K562 (cell line): ENCODE data around the gene DNAJC25. TPM values are rescaled to one million over a fixed set of nuclear protein-coding genes. Genes with fewer than 3 reads are reported as not detected.
A peak's percentile ranks its signal among the peaks of the same experiment; 100 is the strongest.

Source experiments
- ETV5 ChIP-seq: sonication (generic); formaldehyde crosslinking; IDR thresholded peaks from 2 replicates; pipeline ENCODE4 v1.4.0; 2020; ENCODE audit warnings: low read depth, mild to moderate bottlenecking, missing genetic modification reagents
- HMG20A ChIP-seq: fragments of 450-650 bp; formaldehyde crosslinking; conservative IDR thresholded peaks from 2 replicates; pipeline ENCODE4 v1.4.0; 2020; ENCODE audit warnings: mild to moderate bottlenecking, mixed read lengths
- IRF2 ChIP-seq: sonication (generic); formaldehyde crosslinking; IDR thresholded peaks from 2 replicates; pipeline ENCODE4 v1.8.1; 2022; ENCODE audit warnings: mild to moderate bottlenecking, missing genetic modification reagents
- MAFG ChIP-seq: fragments of 450-650 bp; conservative IDR thresholded peaks from 2 replicates; pipeline ENCODE4 v1.6.1; 2016; ENCODE audit warnings: missing genetic modification characterization, missing compliant biosample characterization
- PTRF ChIP-seq: fragments of 450-650 bp; IDR thresholded peaks from 2 replicates; pipeline ENCODE4 v1.6.1; 2016; ENCODE audit warnings: mild to moderate bottlenecking, missing genetic modification characterization, missing compliant biosample characterization
- RAD21 ChIP-seq, 2 experiments: fragments of 250-450 bp in 1 of 2; fragments of 450-650 bp in 1 of 2; sonication (Bioruptor Pico) in 1 of 2; formaldehyde crosslinking in 1 of 2; IDR thresholded peaks in 1 of 2; conservative IDR thresholded peaks in 1 of 2; 2 replicates each; pipeline versions ENCODE4 v1.4.0 to v1.8.0; 2020 to 2022; ENCODE audit warnings: mild to moderate bottlenecking in 2 of 2, moderate library complexity in 1 of 2
- SMC3 ChIP-seq: conservative IDR thresholded peaks from 2 replicates; pipeline ENCODE4 v1.6.1; 2011; ENCODE audit warnings: low read depth, low read length, improper control_type of control experiment; ENCODE audit not compliant: insufficient read depth
- ZNF316 ChIP-seq: fragments of 450-650 bp; IDR thresholded peaks from 2 replicates; pipeline ENCODE4 v1.6.1; 2016
- ZNF57 ChIP-seq: fragments of 450-650 bp; formaldehyde crosslinking; IDR thresholded peaks from 2 replicates; pipeline ENCODE4 v1.4.0; 2020; ENCODE audit warnings: mild to moderate bottlenecking, moderate library complexity
- polyA plus RNA-seq, 8 experiments: library from polyadenylated mRNA; depleted of rRNA in 4 of 8; stranded (reverse) in 5 of 8; unstranded in 3 of 8; fragments of >200 nt; fragmentation: Nextera tagmentation in 2 of 8; fragmentation: Illumina TruSeq in 1 of 8; extraction: Ambion mirVana in 2 of 8; extraction: Trizol in 1 of 8; gene quantifications; 2 replicates each; pipeline versions ENCODE4 v1.2.1 to v1.2.3, GENCODE V29; 2011 to 2014; ENCODE audit warnings: inconsistent platforms in 1 of 8, missing spikeins in 1 of 8
- total RNA-seq, 7 experiments: library from RNA; depleted of rRNA in 6 of 7; stranded (reverse); fragments of >200 nt in 6 of 7; fragmentation: Illumina TruSeq in 2 of 7; extraction: Trizol in 2 of 7; gene quantifications; 2 replicates each; pipeline versions ENCODE4 v1.2.1 to v1.2.3, GENCODE V29; 2011 to 2021; ENCODE audit warnings: low replicate concordance in 1 of 7
- TF ChIP-seq, protein P1 (sequence below): fragments of 450-650 bp; formaldehyde crosslinking; IDR thresholded peaks from 2 replicates; pipeline ENCODE4 v1.4.0; 2020; ENCODE audit warnings: mild to moderate bottlenecking
- TF ChIP-seq, protein P2 (sequence below): fragments of 250-450 bp; sonication (Bioruptor Pico); IDR thresholded peaks from 2 replicates; pipeline ENCODE4 v1.5.0; 2020; ENCODE audit warnings: mild to moderate bottlenecking, borderline replicate concordance
- TF ChIP-seq, protein P3 (sequence below): fragments of 250-450 bp; sonication (Bioruptor Pico); IDR thresholded peaks from 2 replicates; pipeline ENCODE4 v1.4.0; 2020; ENCODE audit warnings: mild to moderate bottlenecking, moderate library complexity
- TF ChIP-seq, protein P4 (sequence below), 2 experiments: fragments of 450-650 bp; formaldehyde crosslinking in 1 of 2; IDR thresholded peaks; 2 replicates each; pipeline versions ENCODE4 v1.4.0 to v1.6.1; 2014 to 2020; ENCODE audit warnings: mild to moderate bottlenecking in 2 of 2, borderline replicate concordance in 1 of 2, low read depth in 1 of 2

The DNAJC25 gene
- total and polyA plus RNA-seq, 9 of the 15 experiments (the other 6 are each of a cell fraction or from before 2014, with no cell fraction given): 3.7 to 11.2 (median 7.1) TPM

DNA sequence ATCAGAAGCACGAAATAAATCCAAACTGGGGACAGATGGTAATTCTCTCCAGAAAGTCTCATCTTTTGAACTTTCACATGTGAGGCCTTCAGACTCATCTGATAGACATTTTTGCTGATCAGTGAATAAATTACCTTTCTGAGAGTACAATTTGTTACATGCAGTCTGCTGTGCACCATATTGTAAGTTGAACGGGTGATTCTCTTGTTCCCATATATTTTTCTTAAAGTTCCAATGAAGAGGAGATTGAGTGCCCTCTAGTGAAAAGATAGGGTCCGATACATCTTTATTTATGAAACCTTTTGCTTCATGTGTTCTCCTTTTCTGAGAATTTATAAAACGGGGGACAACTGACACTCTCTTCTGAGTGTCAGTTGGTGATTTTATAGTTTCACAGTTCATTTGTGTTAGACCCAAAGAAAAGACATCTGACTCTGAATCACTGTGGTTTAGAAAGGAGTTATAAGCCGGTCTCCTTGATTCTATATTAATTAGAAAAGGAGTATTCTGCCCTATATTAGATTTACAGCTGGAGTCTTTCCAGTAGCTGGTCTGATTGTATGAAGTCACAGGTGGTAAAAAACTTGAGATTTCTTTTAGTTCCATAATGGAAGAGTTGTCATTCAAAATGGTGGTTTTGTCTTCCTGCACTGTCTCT, 60.7 kb downstream of the DNAJC25 start (continued):
- TF ChIP-seq RAD21 (CRISPR knock-in tag; conservative IDR thresholded peaks at IDR 0.05 in 1 of 2, IDR thresholded peaks at IDR 0.05 in 1 of 2): peak; percentile 45 to 80
- peak; percentile 71 for TF ChIP-seq ZNF316
- peak; percentile 42; the same call in 1 of the 2 replicates for TF ChIP-seq MAFG (tag)
- TF ChIP-seq, protein P1, sequence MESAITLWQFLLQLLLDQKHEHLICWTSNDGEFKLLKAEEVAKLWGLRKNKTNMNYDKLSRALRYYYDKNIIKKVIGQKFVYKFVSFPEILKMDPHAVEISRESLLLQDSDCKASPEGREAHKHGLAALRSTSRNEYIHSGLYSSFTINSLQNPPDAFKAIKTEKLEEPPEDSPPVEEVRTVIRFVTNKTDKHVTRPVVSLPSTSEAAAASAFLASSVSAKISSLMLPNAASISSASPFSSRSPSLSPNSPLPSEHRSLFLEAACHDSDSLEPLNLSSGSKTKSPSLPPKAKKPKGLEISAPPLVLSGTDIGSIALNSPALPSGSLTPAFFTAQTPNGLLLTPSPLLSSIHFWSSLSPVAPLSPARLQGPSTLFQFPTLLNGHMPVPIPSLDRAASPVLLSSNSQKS (CRISPR knock-in tag): no peak
- no peak for TF ChIP-seq IRF2 (CRISPR knock-in tag)
- TF ChIP-seq, protein P2, sequence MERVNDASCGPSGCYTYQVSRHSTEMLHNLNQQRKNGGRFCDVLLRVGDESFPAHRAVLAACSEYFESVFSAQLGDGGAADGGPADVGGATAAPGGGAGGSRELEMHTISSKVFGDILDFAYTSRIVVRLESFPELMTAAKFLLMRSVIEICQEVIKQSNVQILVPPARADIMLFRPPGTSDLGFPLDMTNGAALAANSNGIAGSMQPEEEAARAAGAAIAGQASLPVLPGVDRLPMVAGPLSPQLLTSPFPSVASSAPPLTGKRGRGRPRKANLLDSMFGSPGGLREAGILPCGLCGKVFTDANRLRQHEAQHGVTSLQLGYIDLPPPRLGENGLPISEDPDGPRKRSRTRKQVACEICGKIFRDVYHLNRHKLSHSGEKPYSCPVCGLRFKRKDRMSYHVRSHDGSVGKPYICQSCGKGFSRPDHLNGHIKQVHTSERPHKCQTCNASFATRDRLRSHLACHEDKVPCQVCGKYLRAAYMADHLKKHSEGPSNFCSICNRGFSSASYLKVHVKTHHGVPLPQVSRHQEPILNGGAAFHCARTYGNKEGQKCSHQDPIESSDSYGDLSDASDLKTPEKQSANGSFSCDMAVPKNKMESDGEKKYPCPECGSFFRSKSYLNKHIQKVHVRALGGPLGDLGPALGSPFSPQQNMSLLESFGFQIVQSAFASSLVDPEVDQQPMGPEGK (CRISPR knock-in tag): no peak
- no peak for TF ChIP-seq ETV5 (CRISPR knock-in tag)
- TF ChIP-seq, protein P3, sequence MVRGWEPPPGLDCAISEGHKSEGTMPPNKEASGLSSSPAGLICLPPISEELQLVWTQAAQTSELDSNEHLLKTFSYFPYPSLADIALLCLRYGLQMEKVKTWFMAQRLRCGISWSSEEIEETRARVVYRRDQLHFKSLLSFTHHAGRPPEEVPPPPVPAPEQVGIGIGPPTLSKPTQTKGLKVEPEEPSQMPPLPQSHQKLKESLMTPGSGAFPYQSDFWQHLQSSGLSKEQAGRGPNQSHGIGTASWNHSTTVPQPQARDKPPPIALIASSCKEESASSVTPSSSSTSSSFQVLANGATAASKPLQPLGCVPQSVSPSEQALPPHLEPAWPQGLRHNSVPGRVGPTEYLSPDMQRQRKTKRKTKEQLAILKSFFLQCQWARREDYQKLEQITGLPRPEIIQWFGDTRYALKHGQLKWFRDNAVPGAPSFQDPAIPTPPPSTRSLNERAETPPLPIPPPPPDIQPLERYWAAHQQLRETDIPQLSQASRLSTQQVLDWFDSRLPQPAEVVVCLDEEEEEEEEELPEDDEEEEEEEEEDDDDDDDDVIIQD (CRISPR knock-in tag): no peak
- 0 out of 2 replicates have a peak, but pooled peaks have one; percentile 19 for TF ChIP-seq SMC3
- no peak for TF ChIP-seq PTRF (tag)
- no peak for TF ChIP-seq ZNF57 (CRISPR knock-in tag)
- TF ChIP-seq HMG20A (CRISPR knock-in tag): no peak
- TF ChIP-seq, protein P4, sequence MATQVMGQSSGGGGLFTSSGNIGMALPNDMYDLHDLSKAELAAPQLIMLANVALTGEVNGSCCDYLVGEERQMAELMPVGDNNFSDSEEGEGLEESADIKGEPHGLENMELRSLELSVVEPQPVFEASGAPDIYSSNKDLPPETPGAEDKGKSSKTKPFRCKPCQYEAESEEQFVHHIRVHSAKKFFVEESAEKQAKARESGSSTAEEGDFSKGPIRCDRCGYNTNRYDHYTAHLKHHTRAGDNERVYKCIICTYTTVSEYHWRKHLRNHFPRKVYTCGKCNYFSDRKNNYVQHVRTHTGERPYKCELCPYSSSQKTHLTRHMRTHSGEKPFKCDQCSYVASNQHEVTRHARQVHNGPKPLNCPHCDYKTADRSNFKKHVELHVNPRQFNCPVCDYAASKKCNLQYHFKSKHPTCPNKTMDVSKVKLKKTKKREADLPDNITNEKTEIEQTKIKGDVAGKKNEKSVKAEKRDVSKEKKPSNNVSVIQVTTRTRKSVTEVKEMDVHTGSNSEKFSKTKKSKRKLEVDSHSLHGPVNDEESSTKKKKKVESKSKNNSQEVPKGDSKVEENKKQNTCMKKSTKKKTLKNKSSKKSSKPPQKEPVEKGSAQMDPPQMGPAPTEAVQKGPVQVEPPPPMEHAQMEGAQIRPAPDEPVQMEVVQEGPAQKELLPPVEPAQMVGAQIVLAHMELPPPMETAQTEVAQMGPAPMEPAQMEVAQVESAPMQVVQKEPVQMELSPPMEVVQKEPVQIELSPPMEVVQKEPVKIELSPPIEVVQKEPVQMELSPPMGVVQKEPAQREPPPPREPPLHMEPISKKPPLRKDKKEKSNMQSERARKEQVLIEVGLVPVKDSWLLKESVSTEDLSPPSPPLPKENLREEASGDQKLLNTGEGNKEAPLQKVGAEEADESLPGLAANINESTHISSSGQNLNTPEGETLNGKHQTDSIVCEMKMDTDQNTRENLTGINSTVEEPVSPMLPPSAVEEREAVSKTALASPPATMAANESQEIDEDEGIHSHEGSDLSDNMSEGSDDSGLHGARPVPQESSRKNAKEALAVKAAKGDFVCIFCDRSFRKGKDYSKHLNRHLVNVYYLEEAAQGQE (IDR thresholded peaks at IDR 0.05; ENCODE audit: borderline replicate concordance): peak; percentile 70; the same call in 1 of the 2 replicates
- TF ChIP-seq, protein P4 (CRISPR knock-in tag; IDR thresholded peaks at IDR 0.05; ENCODE audit: low read depth): no peak
- TF ChIP-seq, all 486 proteins: peak for 8
